ENCODE results near the gene ITPR3.

GRCh38 chr6:33581186-33581585 lies 39.9 kb upstream of the ITPR3 start:
- no peak for TF ChIP-seq CTCF (IDR thresholded peaks at IDR 0.05)
- TF ChIP-seq POLR2A (IDR thresholded peaks at IDR 0.05): no peak
